H4 (cell line): Measurements from ENCODE around the gene BAG2. TPM values are rescaled to one million over a fixed set of nuclear protein-coding genes. Genes with fewer than 3 reads are reported as not detected.

Experiments
- DNase-seq: peaks from one replicate; pipeline ENCODE4 v3.0.0-alpha.2; 2015; ENCODE audit warnings: low spot score
- total RNA-seq: library from RNA; depleted of rRNA; stranded (reverse); fragments of >200 nt; shearing (Covaris generic); gene quantifications from 2 replicates; pipeline ENCODE4 v1.2.3, GENCODE V29; 2014; rRNA removed

The BAG2 gene
- 28.1 and 29.4 TPM in 2 replicates for total RNA-seq

- DNase-seq: peak; percentile 83
Measured at GRCh38 chr6:57172136-57173055, at the start of gene BAG2. Gene BAG2, plus strand, starts transcription at chr6:57172326. Its CDS starts 372 bp downstream, at chr6:57172698.

- DNase-seq: no peak
Measured at GRCh38 chr6:57123111-57123510, 49.0 kb upstream of the BAG2 start.

DNA sequence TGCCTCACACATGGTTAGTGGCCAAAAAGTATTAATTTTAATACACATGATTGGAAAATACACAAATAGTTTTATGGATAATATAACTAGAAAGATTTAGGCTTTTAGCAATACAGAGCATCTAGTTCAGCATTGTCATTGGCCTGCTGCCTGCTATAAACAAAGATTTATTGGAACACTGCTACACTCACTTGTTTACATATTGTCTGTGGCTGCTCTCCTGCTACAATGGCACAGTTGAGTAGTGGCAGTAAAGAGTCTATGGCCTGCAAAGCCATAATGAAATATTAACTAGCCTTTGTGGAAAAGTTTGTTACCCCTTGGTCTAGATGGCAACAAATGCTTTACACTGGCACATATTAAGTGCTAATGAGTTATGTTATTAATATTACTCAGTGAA is 44.4 kb upstream of the BAG2 start:
- DNase-seq: peak; percentile 40

GRCh38 chr6:57130661-57131177 is 41.4 kb upstream of the BAG2 start:
- no peak for DNase-seq

DNA sequence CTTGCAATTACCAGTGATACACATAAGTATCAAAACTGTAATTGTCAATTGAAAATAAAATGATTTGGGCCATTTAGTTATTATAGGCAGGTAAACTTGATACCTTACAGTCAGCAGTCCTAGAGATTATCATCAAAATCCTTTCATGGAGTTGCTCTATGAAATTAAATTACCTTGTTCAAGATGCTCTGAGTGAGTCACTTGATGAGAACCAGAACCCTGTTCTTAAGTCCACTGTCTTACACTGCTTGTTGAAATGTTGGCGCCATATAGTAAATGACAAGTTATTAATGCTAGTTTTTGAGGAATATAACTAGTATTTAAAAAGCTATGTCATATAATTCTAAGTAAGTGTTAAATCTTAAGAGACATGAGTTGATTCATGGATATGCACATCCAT is 37.2 kb upstream of the BAG2 start:
- DNase-seq: no peak

DNA sequence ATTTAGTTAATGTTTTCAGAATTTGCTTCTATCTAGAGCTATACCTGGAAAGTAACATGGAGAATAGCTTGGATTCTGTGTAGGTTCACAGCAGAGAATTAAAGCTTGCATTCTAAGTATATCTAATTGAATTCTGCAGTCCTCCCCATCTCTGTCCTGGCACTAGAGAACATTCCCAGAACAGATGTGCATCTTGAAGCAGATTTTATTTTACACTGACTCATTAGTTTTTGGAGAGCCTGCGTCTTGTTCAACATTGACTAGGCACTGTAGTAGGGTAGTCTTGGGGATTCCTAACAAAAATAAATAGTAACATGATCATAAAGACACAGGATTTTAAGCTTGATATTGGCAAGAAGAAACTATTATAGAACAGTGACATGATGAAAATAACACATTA is 36.2 kb upstream of the BAG2 start:
- DNase-seq: no peak

GRCh38 chr6:57137350-57137749 is 34.8 kb upstream of the BAG2 start:
- no peak for DNase-seq

DNA sequence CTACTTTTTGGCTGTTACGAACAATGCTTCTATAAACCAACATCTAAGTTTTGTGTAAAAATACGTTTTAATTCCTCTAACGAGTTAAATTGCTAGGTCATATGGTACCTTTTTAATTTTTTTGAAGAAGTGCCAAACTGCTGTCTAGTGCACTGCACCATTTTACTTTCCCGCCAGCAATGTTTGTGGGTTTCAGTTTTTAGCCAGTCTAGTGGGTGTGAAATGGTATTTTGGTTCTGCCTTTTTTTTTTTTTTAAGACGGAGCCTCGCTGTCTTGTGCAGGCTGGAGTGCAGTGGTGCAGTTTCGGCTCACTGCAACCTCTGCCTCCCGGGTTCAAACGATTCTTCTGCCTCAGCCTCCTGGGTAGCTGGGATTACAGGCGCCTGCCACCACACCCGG is 34.1 kb upstream of the BAG2 start:
- no peak for DNase-seq

GRCh38 chr6:57141451-57142177 is 30.5 kb upstream of the BAG2 start:
- DNase-seq: no peak

DNA sequence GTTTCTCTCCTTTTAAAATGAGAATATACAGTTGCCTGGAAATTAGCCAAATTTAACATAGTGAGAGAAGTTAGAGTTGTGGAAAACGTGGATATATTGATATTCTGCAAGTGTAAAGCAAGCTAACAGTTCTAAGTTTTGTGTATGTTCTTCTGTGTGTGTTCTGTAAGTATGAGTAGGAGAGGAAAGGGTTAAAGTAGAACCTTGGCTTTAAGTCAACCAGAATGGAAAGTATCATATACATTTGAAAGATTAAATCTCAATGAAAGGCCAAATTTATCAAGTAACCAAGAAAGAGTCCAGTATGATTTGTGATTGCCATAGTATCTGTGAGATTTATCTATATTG is 30.0 kb upstream of the BAG2 start:
- DNase-seq: no peak

DNA sequence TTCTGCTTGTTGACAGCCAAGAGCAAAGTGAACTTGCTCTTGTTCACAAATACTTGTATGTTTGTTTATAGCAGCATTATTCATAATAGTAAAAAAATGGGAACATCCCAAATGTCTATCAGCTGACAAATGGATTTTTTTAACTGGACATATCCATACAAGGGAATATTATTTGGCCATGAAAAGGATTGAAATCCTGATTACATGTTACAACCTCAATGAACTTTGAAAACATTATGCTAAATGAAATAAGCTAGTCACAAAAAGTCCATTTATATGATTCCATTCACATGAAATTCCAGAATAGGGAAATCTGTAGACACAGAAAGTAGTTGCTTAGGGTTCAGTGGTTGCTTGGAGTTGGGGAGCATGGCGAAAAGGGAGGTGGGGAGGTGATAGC is 28.4 kb upstream of the BAG2 start:
- DNase-seq: no peak

DNA sequence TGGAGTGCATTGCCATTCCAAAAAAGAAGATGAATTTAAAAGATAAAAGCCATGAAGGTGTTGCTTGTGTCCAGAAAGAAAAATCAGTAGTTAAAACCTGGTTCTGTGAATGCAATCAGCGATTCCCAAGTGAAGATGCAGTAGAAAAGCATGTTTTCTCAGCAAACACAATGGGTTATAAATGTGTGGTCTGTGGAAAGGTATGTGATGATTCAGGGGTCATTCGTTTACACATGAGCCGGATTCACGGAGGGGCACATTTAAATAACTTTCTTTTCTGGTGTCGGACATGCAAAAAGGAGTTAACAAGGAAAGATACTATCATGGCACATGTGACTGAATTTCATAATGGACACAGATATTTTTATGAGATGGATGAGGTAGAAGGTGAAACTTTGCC is 24.7 kb upstream of the BAG2 start:
- DNase-seq: no peak

DNA sequence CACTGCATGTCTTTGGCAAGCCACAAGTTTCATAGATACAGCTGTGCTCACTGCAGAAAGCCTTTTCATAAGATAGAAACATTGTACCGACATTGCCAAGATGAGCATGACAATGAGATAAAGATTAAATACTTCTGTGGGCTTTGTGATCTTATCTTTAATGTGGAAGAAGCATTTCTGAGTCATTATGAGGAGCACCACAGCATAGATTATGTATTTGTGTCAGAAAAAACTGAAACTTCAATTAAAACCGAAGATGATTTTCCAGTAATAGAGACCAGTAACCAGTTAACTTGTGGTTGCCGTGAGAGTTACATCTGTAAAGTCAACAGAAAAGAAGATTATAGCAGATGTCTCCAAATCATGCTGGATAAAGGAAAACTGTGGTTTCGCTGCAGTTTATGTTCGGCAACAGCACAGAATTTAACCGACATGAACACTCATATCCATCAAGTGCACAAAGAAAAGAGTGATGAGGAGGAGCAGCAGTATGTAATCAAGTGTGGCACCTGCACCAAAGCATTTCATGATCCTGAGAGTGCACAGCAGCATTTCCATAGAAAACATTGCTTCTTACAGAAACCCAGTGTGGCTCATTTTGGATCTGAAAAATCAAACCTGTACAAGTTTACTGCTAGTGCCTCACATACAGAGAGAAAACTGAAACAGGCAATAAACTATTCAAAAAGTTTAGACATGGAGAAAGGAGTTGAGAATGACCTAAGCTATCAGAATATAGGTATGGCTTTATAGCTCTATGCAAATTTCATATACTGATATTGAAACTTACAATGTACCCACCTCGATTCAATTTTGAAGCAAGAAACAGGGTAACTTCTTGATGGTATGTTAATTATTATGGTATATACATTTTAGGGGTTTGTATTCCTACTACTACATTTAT is 23.9 kb upstream of the BAG2 start:
- no peak for DNase-seq

GRCh38 chr6:57158658-57159057 is 13.5 kb upstream of the BAG2 start:
- DNase-seq: no peak

DNA sequence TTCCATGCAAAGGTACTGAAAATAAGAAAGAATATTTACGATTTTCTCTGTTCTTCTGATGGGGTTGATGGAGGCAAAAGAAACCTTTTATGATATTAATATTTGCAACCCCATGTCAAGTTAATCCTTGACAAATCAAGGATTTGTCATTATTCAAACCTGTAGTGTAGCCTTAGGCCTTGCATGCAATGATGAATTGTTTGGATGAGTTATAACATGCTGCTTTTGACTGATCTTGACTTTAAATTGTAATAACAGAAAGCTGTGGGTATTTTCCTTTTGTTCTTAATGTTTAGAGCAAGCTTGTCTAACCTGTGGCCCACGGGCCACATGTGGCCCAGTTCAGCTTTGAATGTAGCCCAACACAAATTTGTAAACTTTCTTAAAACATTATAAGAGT is 13.0 kb upstream of the BAG2 start:
- no peak for DNase-seq

DNA sequence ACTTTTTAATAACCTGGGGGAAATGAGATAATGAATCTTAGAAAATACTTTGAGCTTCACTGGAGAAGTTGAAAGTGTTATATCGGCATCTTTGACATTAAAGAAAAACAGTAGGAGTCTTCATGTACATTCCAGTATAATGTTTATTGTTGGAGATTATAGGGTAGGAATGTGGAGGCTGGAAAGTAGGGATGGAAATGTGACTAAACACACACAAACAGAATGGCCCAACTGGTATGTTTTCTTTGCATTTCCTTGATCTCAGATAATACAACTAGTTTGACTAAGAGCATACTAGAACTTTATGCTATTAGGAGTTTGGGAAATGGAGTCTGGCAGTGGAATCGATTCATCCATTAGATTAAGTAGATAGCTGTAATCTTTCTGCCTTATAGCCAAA is 10.1 kb upstream of the BAG2 start:
- no peak for DNase-seq

DNA sequence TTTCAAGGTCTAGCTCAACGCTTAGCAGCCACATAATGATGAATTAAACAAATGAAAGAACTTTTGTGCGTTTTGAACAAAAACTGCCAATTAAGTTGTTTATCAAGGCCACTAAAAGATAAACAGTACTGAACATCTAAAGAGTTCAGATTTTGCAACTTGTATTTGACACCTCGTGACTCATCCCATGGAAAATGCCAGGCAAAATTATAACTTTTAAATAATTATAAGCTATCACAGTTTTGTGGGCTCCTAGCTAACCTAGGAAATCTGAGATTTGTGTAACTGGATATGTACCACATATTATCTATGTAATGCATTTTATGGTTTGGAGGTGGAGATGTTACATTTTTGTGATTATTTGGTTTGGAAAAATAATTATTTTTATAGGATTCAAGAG is 9.6 kb upstream of the BAG2 start:
- no peak for DNase-seq

DNA sequence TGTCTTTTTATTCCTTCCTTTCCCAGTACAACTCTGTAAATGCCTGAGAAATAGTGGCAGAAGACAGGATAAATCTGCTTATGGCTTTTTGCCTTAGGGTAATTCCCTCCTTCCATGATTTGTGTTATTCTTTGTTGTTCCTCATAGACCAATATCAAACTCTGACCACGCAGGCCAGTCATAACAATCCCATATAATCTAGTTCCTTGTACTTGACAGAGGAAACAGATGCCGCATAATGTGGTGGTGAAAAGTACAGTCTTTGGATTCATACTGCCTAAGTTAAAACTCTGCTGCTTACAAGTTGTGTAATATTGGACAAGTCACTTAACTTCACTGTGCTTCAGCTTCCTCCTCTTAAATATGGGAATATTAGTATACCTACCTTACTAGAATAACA is 8.2 kb upstream of the BAG2 start:
- DNase-seq: no peak

DNA sequence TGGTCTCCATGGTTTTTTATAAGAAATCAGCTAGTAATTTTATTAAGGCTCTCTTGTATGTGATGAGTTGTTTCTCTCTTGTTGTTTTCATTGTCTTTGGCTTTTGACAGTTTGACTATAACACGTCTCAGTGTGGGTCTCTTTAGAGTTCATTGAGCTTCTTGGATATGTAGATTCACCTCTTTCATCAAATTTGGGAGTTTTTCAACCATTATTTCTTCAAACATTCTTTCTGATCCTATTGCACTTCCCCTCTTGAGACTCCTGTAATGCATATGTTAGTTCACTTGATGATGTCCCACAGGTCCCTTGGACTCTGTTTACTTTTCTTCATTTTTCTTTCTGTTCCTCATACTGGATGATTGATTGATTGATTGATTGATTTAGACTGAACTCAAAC is 7.0 kb upstream of the BAG2 start:
- DNase-seq: no peak

- DNase-seq: peak; percentile 23
Measured at GRCh38 chr6:57173056-57173885, 1.1 kb downstream of the BAG2 start.
